Activated naive CD4-positive, alpha-beta T cell treated with anti-CD3 and anti-CD28 coated beads, Interleukin-2, amount 10 ng/mL, durations not matched to agents 7 days and 5 days (primary cell): Measurements from ENCODE around the gene DCAF7.

Experiments
- CTCF ChIA-PET: fragments of 350-600 bp; sonication (Branson Sonifier 250); formaldehyde crosslinking; loops from one replicate; lab custom pipeline; 2021; ENCODE audit warnings: antibody characterized with exemption; lab: Charles Lee
- DNase-seq: peaks from one replicate; pipeline ENCODE4 v3.0.0-alpha.2; 2020
- H3K27ac Mint-ChIP-seq: one replicate; pipeline ENCODE4 v1.8.0; 2021; ENCODE audit warnings: mild to moderate bottlenecking, moderate library complexity, mixed read lengths
- H3K27me3 Mint-ChIP-seq: one replicate; pipeline ENCODE4 v1.8.0; 2021; ENCODE audit warnings: mild to moderate bottlenecking, mixed read lengths
- H3K36me3 Mint-ChIP-seq: one replicate; pipeline ENCODE4 v1.8.0; 2021; ENCODE audit warnings: mixed read lengths
- H3K4me1 Mint-ChIP-seq: one replicate; pipeline ENCODE4 v1.8.0; 2021; ENCODE audit warnings: mixed read lengths
- H3K4me3 Mint-ChIP-seq: one replicate; pipeline ENCODE4 v1.8.0; 2021; ENCODE audit warnings: mild to moderate bottlenecking, moderate library complexity, mixed read lengths
- H3K9me3 Mint-ChIP-seq: one replicate; pipeline ENCODE4 v1.8.0; 2021; ENCODE audit warnings: mixed read lengths

Gene DCAF7

DNA sequence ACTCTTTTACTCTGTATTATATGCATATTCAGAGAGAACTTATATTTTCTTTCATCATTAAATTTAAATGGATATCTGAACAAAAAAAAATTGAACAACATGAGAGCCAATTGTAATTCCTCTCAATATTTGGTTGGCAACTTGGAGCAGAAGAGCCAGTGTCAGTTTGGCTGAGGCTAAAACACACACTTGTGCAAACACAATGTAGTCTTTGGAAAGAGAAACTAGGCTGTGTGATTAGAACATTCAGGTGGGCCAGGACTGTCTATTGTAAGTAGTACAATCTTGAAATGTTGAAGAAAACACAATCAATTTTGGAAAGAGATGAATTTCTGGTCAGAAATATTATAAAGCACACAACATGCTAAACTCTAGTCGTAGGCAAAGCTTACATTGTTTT is 17.0 kb downstream of the DCAF7 start:
- Mint-ChIP-seq H3K36me3 (peaks cover 10% of the 10 kb centered on the region), H3K27me3 (no peaks in the 10 kb centered on the region), H3K27ac (no peak overlapping the region), H3K4me3 (no peak overlapping the region), H3K4me1 (peaks cover 10% of the 10 kb centered on the region), H3K9me3 (no peaks in the 10 kb centered on the region)
- DNase-seq: no peak
- CTCF ChIA-PET: interaction anchor here (0.7 kb wide), 1 partner anchor 41 kb away, joined by 3 read pairs; no protein-coding TSS in a partner anchor

DNA sequence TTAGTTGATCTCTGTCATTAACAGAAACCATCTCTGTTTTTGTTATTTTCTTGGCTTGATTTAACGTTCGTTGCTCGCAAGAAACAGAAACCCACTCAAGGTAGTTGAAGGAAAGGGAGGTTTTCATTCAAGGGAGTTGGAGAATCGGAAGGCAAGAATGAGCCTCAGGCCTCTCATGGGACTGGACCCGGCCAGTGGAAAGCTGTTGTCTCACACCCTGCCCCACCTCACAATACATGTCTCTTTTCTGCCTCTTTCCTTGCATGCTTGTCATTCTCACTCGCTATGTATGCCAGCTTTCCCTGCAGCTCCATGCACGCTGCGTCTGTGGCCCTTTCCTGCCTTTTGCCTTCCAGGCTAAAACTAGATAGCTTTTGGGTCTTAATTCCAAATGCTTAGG is 18.3 kb downstream of the DCAF7 start:
- H3K27ac Mint-ChIP-seq: no peak overlapping the region
- peaks cover 4% of the 10 kb centered on the region for H3K4me1 Mint-ChIP-seq
- no peaks in the 10 kb centered on the region for H3K27me3 Mint-ChIP-seq
- H3K36me3 Mint-ChIP-seq: peaks cover 10% of the 10 kb centered on the region
- CTCF ChIA-PET: interaction anchor here (0.9 to 1.4 kb wide), 3 partner anchors 43 to 143 kb away, joined by 3 to 6 read pairs (median 3); no protein-coding TSS in a partner anchor
- H3K9me3 Mint-ChIP-seq: no peaks in the 10 kb centered on the region
- no peak for DNase-seq
- H3K4me3 Mint-ChIP-seq: no peak overlapping the region

DNA sequence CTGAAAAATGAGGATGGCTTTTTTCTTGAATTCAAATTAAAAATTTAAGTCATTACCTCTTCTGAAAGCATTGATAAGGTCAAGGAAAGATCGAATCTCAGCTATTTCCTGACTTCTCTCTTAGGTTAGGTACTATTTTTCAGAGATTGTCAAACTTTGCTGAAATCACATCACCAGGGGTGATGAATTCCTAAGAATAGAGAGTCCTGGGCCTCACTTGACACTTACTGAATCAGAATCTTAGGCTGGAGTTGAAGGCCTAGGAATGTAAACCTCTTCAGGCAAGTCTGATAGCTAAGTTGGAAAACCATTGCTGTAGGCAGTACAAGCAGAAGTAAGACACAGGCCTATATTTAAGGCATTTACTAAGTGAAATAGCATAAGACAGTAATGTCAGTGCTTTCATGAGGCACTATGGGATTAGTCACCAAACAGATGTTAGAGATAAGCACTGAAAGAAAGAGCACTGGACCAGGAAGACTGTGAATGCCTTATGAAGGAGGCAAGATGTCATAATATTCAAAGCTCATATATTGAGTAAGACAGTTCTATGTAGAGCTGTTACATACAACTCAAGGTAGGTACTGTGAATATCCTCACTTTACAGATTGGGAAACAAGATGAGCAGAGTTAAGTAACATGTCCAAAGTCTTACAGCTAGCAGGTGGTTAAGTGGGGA is 21.5 kb downstream of the DCAF7 start:
- H3K36me3 Mint-ChIP-seq: peaks cover 12% of the 10 kb centered on the region
- no peaks in the 10 kb centered on the region for H3K9me3 Mint-ChIP-seq
- H3K4me1 Mint-ChIP-seq: peaks cover 7% of the 10 kb centered on the region
- no peaks in the 10 kb centered on the region for H3K27me3 Mint-ChIP-seq
- DNase-seq: no peak
- CTCF ChIA-PET: interaction anchor here (2.2 kb wide), 1 partner anchor 146 kb away, joined by 5 read pairs; no protein-coding TSS in a partner anchor
- H3K4me3 Mint-ChIP-seq: no peak overlapping the region
- H3K27ac Mint-ChIP-seq: no peak overlapping the region

GRCh38 chr17:63573634-63574033 is 23.4 kb downstream of the DCAF7 start:
- CTCF ChIA-PET: no interaction called here
- H3K4me1 Mint-ChIP-seq: peaks cover 7% of the 10 kb centered on the region
- H3K9me3 Mint-ChIP-seq: no peaks in the 10 kb centered on the region
- no peaks in the 10 kb centered on the region for H3K27me3 Mint-ChIP-seq
- DNase-seq: no peak
- peaks cover 15% of the 10 kb centered on the region for H3K36me3 Mint-ChIP-seq
- H3K27ac Mint-ChIP-seq: no peak overlapping the region
- H3K4me3 Mint-ChIP-seq: no peak overlapping the region

GRCh38 chr17:63578027-63578768 is 27.9 kb downstream of the DCAF7 start:
- Mint-ChIP-seq H3K27ac (no peak overlapping the region), H3K36me3 (peaks cover 45% of the 10 kb centered on the region), H3K4me3 (no peak overlapping the region), H3K9me3 (no peaks in the 10 kb centered on the region), H3K4me1 (peaks cover 4% of the 10 kb centered on the region), H3K27me3 (no peaks in the 10 kb centered on the region)
- CTCF ChIA-PET: interaction anchor here (1.3 to 1.6 kb wide), 2 partner anchors 13 to 34 kb away, joined by 3 read pairs; no protein-coding TSS in a partner anchor
- DNase-seq: no peak

DNA sequence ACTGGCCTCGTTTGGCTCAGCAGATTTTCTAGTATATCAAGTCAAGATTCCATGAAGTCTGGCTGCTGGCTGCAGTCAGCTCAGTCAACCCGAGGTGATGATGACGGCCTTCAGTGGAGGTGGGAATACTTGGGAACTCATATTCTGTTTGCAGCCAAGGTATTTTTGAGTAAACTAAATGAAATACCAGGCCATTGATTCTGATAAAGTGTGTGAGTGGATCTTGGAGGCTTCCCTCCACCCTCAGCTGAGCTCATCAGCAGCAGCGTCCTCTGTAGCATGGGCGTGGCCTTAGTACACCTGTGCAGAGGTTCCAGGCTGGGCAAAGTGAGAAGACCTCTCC is 28.5 kb downstream of the DCAF7 start:
- CTCF ChIA-PET: interaction anchor here (1.3 to 1.6 kb wide), 2 partner anchors 12 to 33 kb away, joined by 3 read pairs; no protein-coding TSS in a partner anchor

GRCh38 chr17:63579633-63580032 is 29.4 kb downstream of the DCAF7 start:
- DNase-seq: no peak
- CTCF ChIA-PET: interaction anchor here (1.3 kb wide), 1 partner anchor 32 kb away, joined by 3 read pairs; no protein-coding TSS in a partner anchor
- no peak overlapping the region for H3K27ac Mint-ChIP-seq
- H3K4me1 Mint-ChIP-seq: peaks cover 3% of the 10 kb centered on the region
- peaks cover 47% of the 10 kb centered on the region for H3K36me3 Mint-ChIP-seq
- no peaks in the 10 kb centered on the region for H3K27me3 Mint-ChIP-seq
- H3K4me3 Mint-ChIP-seq: no peak overlapping the region
- H3K9me3 Mint-ChIP-seq: no peaks in the 10 kb centered on the region

More for the DNA sequence above, 28.5 kb downstream of the DCAF7 start:
- Mint-ChIP-seq H3K4me1 (peaks cover 4% of the 10 kb centered on the region), H3K4me3 (no peak overlapping the region), H3K9me3 (no peaks in the 10 kb centered on the region), H3K36me3 (peaks cover 48% of the 10 kb centered on the region), H3K27ac (no peak overlapping the region), H3K27me3 (no peaks in the 10 kb centered on the region)
- DNase-seq: no peak

DNA sequence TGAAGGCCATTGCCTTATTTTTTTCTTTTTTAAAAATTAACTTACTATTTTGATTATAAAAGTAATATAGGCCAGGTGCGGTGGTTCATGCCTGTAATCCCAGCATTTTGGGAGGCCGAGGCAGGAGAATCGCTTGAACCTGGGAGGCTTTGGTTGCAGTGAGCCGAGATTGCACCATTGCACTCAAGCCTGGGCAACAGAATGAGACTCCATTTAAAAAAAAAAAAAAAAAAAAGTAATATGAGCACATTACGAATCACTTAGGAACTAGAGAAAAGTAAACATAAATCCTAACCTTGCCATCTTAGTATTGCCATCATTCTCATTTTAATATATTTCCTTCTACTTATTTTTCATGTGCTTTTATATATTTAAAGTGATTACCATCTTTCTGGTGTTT is 37.5 kb downstream of the DCAF7 start:
- H3K9me3 Mint-ChIP-seq: no peaks in the 10 kb centered on the region
- CTCF ChIA-PET: no interaction called here
- H3K4me1 Mint-ChIP-seq: peaks cover 15% of the 10 kb centered on the region
- H3K36me3 Mint-ChIP-seq: peaks cover 63% of the 10 kb centered on the region
- H3K27me3 Mint-ChIP-seq: no peaks in the 10 kb centered on the region
- no peak overlapping the region for H3K27ac Mint-ChIP-seq
- no peak overlapping the region for H3K4me3 Mint-ChIP-seq
- no peak for DNase-seq

DNA sequence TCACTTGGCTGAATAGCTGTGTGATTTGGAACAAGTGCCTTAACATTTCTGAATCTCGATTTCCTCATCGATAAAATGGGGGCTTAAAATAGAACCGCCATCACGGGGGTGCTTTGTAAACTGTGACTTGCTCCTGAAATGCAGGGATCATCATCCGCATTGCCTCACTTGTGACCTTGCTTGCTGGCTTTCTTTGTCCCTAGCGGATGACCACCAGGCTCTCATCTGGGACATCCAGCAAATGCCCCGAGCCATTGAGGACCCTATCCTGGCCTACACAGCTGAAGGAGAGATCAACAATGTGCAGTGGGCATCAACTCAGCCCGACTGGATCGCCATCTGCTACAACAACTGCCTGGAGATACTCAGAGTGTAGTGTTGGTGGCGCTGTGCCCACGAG is 38.5 kb downstream of the DCAF7 start:
- CTCF ChIA-PET: no interaction called here
- H3K36me3 Mint-ChIP-seq: peaks cover 57% of the 10 kb centered on the region
- no peaks in the 10 kb centered on the region for H3K9me3 Mint-ChIP-seq
- H3K27ac Mint-ChIP-seq: no peak overlapping the region
- no peak for DNase-seq
- H3K4me1 Mint-ChIP-seq: peaks cover 14% of the 10 kb centered on the region
- H3K27me3 Mint-ChIP-seq: no peaks in the 10 kb centered on the region
- H3K4me3 Mint-ChIP-seq: no peak overlapping the region

- peaks cover 56% of the 10 kb centered on the region for H3K36me3 Mint-ChIP-seq
- H3K9me3 Mint-ChIP-seq: no peaks in the 10 kb centered on the region
- DNase-seq: no peak
- peaks cover 12% of the 10 kb centered on the region for H3K4me1 Mint-ChIP-seq
- CTCF ChIA-PET: no interaction called here
- no peak overlapping the region for H3K4me3 Mint-ChIP-seq
- peak overlapping the region; percentile 42 for H3K27ac Mint-ChIP-seq
- no peaks in the 10 kb centered on the region for H3K27me3 Mint-ChIP-seq
Observed at GRCh38 chr17:63589646-63590045, 39.4 kb downstream of the DCAF7 start.

GRCh38 chr17:63592797-63593196 is 42.5 kb downstream of the DCAF7 start:
- Mint-ChIP-seq H3K4me3 (no peak overlapping the region), H3K9me3 (no peaks in the 10 kb centered on the region), H3K27me3 (no peaks in the 10 kb centered on the region), H3K27ac (no peak overlapping the region), H3K36me3 (peaks cover 42% of the 10 kb centered on the region), H3K4me1 (peaks cover 11% of the 10 kb centered on the region)
- no peak for DNase-seq
- CTCF ChIA-PET: interaction anchor here (0.9 to 1.7 kb wide), 3 partner anchors 9 to 186 kb away, joined by 3 to 9 read pairs (median 4); no protein-coding TSS in a partner anchor

DNA sequence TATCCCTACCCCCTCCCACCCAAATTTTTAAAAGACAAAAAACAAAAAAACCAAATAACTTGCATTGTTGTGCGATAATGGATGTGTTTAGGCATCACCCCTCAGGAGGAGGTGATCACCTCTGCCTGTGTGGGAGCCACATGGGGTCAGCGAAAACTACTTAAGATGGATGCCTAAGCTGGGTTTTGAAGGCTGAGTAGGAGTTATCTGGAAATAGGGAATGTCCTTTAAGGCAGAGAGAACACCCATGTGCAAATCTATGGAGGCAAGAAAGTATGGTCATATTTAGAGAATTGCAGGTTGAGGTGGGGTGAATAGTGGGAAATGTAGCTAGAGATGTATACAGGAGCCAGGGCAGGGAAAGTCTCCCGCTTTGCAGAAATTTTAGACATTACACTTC is 44.9 kb downstream of the DCAF7 start:
- CTCF ChIA-PET: no interaction called here
- no peak overlapping the region for H3K27ac Mint-ChIP-seq

GRCh38 chr17:63596856-63597586 is 46.7 kb downstream of the DCAF7 start:
- H3K36me3 Mint-ChIP-seq: peaks cover 7% of the 10 kb centered on the region
- peaks cover 34% of the 10 kb centered on the region for H3K4me1 Mint-ChIP-seq
- CTCF ChIA-PET: interaction anchor here (0.6 to 2.2 kb wide), 2 partner anchors 15 to 875 kb away, joined by 3 to 7 read pairs; no protein-coding TSS in a partner anchor
- H3K9me3 Mint-ChIP-seq: no peaks in the 10 kb centered on the region
- no peak for DNase-seq
- H3K27me3 Mint-ChIP-seq: no peaks in the 10 kb centered on the region
- no peak overlapping the region for H3K4me3 Mint-ChIP-seq
- H3K27ac Mint-ChIP-seq: no peak overlapping the region

More for the DNA sequence above, 44.9 kb downstream of the DCAF7 start:
- H3K36me3 Mint-ChIP-seq: peaks cover 21% of the 10 kb centered on the region
- H3K4me3 Mint-ChIP-seq: no peak overlapping the region
- no peaks in the 10 kb centered on the region for H3K9me3 Mint-ChIP-seq
- H3K27me3 Mint-ChIP-seq: no peaks in the 10 kb centered on the region
- DNase-seq: no peak
- peaks cover 22% of the 10 kb centered on the region for H3K4me1 Mint-ChIP-seq

DNA sequence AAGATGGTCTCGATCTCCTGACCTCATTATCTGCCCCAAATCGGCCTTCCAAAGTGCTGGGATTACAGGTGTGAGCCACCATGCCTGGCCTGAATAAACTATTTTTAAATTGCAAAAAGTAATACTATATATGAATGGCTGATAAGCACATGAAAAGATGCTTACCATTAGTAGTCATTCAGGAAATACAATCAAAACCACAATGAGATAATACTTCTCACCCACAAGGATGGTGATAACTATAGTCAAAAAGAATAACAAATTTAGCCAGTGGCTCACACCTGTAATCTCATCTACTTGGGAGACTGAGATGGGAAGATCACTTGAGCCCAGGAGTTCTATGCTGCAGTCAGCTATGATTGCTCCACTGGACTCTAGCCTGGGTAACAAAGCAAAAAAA is 48.0 kb downstream of the DCAF7 start:
- H3K4me3 Mint-ChIP-seq: no peak overlapping the region
- no peak for DNase-seq

More for the DNA sequence above, 48.0 kb downstream of the DCAF7 start:
- CTCF ChIA-PET: no interaction called here
- no peaks in the 10 kb centered on the region for H3K9me3 Mint-ChIP-seq
- H3K27me3 Mint-ChIP-seq: no peaks in the 10 kb centered on the region
- peaks cover 40% of the 10 kb centered on the region for H3K4me1 Mint-ChIP-seq
- H3K27ac Mint-ChIP-seq: no peak overlapping the region
- peaks cover 6% of the 10 kb centered on the region for H3K36me3 Mint-ChIP-seq
